NCI-H1436 (cell line): Measurements from ENCODE around the gene CHMP6.

Source experiments
- DNase-seq: peaks from one replicate; lab custom pipeline; 2025; lab: John Stamatoyannopoulos, UW

Gene CHMP6

DNA sequence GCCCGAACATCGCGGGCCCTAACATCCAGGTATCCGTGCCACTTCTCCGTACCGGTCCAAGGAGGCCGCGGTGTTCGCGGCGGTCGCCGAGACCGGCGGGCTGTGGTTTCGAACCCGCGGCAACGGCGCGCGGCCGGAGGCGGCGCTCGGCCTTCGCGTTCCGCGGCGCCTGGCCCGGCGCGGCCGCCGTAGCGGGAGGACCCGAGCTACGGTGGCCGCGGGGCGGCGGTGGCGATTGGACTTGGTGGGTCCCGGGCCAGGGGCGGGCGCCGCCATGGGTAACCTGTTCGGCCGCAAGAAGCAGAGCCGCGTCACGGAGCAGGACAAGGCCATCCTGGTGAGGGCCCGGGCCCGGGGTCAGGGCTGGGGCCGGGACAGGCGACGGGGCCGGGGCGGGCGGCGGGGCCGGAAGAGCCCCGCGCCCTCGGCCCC, at the start of gene CHMP6:
Gene CHMP6, plus strand, starts transcription at position 197 of the 432 bp plus-strand sequence. Its CDS starts 78 bp downstream, at position 275.
- peak; percentile 67 for DNase-seq

DNA sequence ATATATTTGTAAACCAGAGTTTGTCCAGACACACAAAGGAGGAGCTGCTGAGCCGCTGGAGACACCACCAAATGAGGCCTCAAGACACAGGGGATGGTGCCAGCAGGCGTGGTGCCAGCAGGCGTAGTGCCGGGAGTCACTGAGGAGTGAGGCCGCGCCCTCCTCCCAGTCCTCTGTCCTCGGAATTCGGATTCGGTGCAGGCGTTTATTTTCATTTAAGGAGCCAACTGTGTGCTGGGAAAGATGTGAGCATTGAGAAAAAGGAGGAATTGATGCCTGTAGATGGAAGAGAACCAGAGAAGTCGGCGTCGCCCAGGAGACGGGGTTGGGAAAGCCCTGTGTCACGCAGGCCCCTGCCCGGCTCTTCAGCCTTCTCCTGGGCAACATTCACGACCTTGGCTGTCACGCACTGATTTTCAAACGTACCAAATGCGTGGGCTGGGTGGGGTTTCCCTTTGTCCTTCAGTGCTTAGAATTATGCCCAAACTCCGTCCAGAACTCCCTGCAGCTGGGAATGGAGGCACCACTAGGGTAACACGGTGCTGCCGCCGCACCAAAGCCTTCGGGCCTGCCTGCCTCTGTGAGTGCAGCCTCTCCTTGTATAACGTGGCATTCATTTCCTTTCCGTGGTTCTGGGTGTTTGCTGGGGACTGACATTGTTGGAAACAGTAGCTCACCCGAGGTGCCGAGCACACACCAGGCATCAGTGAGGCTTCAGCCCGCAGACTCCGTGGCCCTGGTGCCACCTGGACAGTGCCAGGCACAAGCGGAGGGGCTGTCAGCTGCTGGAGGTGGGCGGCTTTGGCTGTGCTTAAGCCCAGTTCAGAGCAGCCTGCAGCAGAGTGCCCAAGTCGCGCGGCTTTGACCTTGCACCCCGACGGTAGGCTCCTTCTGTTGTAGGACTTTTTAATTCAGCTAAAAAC, 49.0 kb upstream of the CHMP6 start:
- DNase-seq: no peak

DNA sequence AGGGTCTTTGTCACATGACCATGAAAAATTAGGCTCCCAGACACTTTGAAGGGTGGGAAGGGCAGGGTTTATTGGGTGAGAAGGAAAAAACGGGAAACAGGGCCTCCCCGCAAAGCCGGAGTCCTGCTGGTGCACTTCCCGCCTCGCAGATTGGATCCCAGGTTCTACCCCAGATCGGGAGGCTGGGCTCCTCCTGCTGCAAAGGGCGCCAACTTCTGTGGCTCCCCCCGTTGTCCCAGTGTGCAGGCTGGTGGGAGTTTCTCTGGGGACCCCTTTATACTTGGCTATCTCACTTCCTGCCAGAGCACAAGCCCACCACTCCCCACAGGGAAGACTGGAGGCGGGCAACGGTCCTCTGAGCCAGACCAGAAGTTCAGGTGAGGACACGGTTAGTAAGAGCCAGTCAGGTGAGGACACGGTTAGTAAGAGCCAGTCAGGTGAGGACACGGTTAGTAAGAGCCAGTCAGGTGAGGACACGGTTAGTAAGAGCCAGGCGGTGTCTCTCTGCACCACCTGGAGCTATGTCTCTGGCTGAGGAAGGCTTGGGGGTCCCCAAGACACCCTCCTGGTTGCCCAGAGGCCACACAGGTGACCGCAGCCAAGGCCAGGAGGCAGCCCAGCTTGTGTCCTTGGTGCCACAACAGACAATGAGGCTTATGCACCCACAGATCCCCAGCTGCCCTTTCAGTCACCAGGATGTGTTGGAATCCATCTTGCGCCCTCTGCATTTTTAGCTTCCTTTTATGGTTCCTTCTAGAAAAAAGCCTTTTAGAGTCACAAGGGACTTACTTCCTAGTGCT, 48.1 kb upstream of the CHMP6 start:
- no peak for DNase-seq

GRCh38 chr17:80944326-80944725, 47.3 kb upstream of the CHMP6 start:
- DNase-seq: no peak

DNA sequence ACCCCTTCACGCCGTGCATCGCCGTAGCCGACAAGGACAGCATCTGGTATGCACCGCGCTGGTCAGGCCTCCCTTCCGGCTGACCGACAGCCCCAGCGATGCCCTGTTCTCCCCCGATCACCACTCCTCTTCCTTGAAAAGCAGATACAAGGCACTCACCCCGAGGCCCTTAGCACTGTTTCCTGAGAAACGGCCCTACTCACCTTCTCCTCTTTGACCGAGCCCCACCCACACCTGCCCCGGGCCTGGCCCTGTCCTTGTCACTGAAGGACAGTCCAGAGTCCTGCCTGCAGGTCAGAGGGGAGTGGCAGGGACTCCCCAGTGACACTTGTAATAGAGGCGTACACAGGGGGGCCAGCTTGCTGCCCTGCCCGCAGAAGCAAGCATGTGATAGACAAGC, 45.9 kb upstream of the CHMP6 start:
- no peak for DNase-seq

- DNase-seq: no peak
Observed at GRCh38 chr17:80946449-80946848, 45.2 kb upstream of the CHMP6 start.

DNA sequence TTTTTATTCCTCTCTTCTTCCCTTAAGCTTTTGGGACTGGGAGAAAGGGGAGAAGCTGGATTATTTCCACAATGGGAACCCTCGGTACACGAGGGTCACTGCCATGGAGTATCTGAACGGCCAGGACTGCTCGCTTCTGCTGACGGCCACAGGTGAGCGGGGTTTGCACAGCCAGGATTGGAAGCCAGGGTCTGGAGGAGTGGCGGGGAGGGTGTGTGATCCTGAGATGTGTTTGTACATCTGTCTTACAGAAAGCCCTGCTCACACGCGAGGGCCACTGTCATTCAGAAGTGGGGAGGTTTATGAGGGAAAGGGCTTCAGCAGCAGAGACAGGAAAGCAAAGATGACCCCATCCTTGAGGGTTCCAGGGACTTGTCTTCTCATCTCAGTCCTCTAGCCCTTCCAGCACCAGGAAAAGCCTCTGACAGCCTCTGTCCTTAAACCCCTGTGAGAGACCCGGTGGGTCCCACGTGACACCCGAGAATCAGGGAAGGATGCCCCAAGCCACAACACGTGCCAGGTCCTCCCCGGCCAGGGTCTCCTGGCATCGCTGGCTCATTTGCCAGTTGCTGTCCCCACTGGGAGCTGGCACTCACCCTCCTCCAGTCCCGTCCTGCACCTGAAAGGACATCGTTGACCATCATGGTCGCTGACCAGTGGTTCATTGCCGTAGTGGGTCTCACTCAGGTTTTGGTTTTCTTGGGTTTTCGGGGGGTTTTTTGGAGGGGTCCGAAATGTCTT, 44.3 kb upstream of the CHMP6 start:
- no peak for DNase-seq

- no peak for DNase-seq
Observed at GRCh38 chr17:80948019-80948975, 43.3 kb upstream of the CHMP6 start.

DNA sequence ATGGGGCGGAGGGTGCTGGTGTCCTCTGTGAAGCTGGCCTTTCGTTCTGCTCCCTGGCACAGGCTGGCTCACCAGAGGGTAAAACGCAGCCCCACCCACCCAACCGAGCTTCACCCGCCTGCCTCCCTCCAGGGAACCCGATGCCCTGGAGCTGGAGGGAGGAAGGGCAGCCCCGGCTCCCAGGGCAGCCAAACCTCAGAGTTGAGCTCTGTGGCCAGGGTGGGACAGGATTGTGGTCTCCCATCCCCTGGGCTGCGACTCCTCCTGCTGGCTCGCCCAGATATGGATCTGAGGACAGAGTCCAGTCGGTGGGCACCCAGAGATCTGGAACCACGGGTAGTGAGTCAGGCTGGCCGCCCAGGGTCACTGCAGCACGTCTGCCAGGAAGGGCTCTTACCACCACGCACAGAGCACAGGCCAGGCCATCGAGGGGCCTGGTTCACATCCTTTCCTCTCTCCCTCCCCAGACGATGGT, 42.6 kb upstream of the CHMP6 start:
- no peak for DNase-seq

GRCh38 chr17:80949451-80950421, 41.9 kb upstream of the CHMP6 start:
- no peak for DNase-seq

DNA sequence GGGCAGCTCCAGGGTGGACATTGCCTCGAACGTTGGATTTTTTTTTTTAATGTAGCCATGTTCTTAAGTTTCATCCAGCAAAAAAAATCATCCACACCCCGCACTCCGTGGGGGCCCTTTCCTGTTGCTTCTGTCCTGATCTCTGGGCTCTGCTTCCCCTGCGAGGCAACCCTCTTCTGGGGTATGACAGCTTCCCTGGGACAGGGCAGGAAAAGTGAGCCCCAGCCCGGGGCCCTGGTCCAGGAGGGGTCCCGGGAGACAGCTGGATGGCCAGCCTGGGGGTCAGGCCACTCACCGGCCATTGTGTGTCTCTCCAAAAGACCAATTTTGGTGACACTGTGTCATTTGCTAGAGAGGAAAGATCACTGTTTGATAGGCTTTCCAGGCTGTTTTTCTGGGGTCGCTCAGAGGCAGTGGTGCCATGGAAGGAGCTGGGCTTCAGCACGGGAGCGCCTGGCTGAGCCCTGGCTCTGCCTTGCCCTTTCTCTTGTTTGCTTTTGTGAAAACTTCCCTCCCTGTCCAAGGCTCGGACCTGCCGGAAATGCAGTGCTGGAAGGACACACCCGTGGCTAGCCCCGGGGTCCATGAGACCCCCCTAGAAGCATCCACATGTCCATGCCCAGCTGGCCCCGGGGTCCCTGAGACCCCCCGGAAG, 41.0 kb upstream of the CHMP6 start:
- DNase-seq: no peak

GRCh38 chr17:80951121-80952090, 40.2 kb upstream of the CHMP6 start:
- DNase-seq: no peak

- no peak for DNase-seq
Observed at GRCh38 chr17:80952291-80952690, 39.4 kb upstream of the CHMP6 start.

GRCh38 chr17:80953471-80954315, 37.9 kb upstream of the CHMP6 start:
- DNase-seq: no peak

GRCh38 chr17:80955078-80955477, 36.6 kb upstream of the CHMP6 start:
- DNase-seq: no peak

DNA sequence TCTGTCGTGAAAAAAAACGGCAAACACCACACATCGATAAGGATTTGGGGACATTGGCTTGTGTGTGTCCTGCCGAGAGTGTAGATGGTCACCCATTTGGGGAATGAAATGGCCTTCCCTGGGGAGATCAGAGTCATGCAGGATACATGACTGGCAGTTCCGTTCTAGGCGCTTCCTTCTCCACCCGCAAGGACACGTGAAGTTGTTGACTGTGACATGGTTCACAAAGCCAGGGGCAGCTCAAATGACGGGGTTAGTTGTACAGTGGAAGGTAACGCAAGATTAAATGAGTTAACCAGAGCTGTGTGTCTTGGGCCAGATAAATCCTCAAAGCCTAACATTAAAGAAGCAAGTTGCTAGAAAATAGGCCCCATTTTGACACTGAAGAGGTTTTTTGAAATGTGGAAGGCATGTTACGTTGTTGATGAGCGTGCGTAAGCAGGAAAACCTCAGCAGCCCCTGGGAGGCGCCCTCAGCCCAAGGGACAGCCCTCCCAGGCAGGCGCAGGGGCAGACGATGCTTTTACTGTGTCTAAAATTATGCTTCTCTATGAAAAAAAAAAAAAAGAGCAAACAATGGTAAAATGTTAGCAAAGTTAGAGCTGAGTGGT, 35.9 kb upstream of the CHMP6 start:
- DNase-seq: no peak
